Neural cell (in vitro differentiated cells): ENCODE data around the gene DHCR24.

ENCODE experiments used
- EP300 ChIP-seq: fragments of 450-650 bp; conservative IDR thresholded peaks from 2 replicates; pipeline ENCODE4 v1.6.1; 2014; ENCODE audit warnings: antibody characterized with exemption, mild to moderate bottlenecking, moderate library complexity; ENCODE audit not compliant: poor library complexity, severe bottlenecking
- EZH2 ChIP-seq: fragments of 200-600, 300-800 bp; shearing (Covaris generic), sonication (generic); IDR thresholded peaks from 2 replicates; pipeline ENCODE4 v1.6.1; 2014; ENCODE audit warnings: antibody characterized with exemption, low read length, borderline replicate concordance, mild to moderate bottlenecking; ENCODE audit not compliant: insufficient read depth, poor library complexity, severe bottlenecking
- MXI1 ChIP-seq: fragments of 450-650 bp; conservative IDR thresholded peaks from 2 replicates; pipeline ENCODE4 v1.6.1; 2014; ENCODE audit warnings: antibody characterized with exemption, mild to moderate bottlenecking; ENCODE audit not compliant: poor library complexity, severe bottlenecking
- TAF1 ChIP-seq: IDR thresholded peaks from 2 replicates; pipeline ENCODE4 v1.6.1; 2012; ENCODE audit warnings: low read depth
- TF ChIP-seq, protein P1 (sequence below): fragments of 450-650 bp; IDR thresholded peaks from 2 replicates; pipeline ENCODE4 v1.5.1; 2014; ENCODE audit warnings: antibody characterized with exemption, mild to moderate bottlenecking, moderate library complexity; ENCODE audit not compliant: poor library complexity, severe bottlenecking
- TF ChIP-seq, protein P2 (sequence below): IDR thresholded peaks from 2 replicates; pipeline ENCODE4 v1.6.1; 2012; ENCODE audit warnings: borderline replicate concordance

GRCh38 chr1:54867717-54868057 lies 19.3 kb downstream of the DHCR24 start:
- TF ChIP-seq, protein P1, sequence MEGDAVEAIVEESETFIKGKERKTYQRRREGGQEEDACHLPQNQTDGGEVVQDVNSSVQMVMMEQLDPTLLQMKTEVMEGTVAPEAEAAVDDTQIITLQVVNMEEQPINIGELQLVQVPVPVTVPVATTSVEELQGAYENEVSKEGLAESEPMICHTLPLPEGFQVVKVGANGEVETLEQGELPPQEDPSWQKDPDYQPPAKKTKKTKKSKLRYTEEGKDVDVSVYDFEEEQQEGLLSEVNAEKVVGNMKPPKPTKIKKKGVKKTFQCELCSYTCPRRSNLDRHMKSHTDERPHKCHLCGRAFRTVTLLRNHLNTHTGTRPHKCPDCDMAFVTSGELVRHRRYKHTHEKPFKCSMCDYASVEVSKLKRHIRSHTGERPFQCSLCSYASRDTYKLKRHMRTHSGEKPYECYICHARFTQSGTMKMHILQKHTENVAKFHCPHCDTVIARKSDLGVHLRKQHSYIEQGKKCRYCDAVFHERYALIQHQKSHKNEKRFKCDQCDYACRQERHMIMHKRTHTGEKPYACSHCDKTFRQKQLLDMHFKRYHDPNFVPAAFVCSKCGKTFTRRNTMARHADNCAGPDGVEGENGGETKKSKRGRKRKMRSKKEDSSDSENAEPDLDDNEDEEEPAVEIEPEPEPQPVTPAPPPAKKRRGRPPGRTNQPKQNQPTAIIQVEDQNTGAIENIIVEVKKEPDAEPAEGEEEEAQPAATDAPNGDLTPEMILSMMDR: no peak
- TF ChIP-seq TAF1 (no peak), MXI1 (no peak), EP300 (no peak), EZH2 (no peak)
- TF ChIP-seq, protein P2, sequence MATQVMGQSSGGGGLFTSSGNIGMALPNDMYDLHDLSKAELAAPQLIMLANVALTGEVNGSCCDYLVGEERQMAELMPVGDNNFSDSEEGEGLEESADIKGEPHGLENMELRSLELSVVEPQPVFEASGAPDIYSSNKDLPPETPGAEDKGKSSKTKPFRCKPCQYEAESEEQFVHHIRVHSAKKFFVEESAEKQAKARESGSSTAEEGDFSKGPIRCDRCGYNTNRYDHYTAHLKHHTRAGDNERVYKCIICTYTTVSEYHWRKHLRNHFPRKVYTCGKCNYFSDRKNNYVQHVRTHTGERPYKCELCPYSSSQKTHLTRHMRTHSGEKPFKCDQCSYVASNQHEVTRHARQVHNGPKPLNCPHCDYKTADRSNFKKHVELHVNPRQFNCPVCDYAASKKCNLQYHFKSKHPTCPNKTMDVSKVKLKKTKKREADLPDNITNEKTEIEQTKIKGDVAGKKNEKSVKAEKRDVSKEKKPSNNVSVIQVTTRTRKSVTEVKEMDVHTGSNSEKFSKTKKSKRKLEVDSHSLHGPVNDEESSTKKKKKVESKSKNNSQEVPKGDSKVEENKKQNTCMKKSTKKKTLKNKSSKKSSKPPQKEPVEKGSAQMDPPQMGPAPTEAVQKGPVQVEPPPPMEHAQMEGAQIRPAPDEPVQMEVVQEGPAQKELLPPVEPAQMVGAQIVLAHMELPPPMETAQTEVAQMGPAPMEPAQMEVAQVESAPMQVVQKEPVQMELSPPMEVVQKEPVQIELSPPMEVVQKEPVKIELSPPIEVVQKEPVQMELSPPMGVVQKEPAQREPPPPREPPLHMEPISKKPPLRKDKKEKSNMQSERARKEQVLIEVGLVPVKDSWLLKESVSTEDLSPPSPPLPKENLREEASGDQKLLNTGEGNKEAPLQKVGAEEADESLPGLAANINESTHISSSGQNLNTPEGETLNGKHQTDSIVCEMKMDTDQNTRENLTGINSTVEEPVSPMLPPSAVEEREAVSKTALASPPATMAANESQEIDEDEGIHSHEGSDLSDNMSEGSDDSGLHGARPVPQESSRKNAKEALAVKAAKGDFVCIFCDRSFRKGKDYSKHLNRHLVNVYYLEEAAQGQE: no peak
